DOHH2 (cell line): ENCODE results near the gene CCDC85C.

Source experiments
- CTCF ChIP-seq: fragments of 200-600 bp; sonication (generic); IDR thresholded peaks from one replicate; pipeline ENCODE4 v1.5.1; 2014; ENCODE audit warnings: antibody characterized with exemption, mild to moderate bottlenecking, low read depth, low read length; ENCODE audit not compliant: poor library complexity, severe bottlenecking
- EZH2phosphoT487 ChIP-seq: fragments of 200-600 bp; sonication (generic); IDR thresholded peaks from 2 replicates; pipeline ENCODE4 v1.6.1; 2017; ENCODE audit warnings: borderline replicate concordance, mild to moderate bottlenecking, antibody characterized with exemption, low read length, moderate library complexity, mixed read lengths

DNA sequence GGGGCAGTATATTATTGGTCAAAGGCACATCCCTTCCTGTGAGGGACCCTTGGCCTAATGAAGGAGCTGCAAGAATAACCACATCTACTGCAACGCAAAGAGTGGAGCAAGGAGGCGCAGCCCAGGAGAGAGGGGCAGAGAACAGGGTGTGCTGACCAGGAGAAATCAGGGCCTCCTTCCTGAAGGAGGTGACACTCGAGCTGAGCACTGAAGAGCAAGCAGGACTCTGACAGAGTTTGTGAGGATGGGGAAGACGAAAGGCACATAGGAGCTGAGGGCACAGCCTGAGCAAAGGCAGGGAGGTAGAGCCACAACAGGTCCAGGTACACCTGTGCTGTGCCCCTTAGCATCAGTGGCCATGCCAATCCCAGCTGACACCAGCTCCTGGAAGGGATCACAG, 60.6 kb downstream of the CCDC85C start:
- TF ChIP-seq CTCF (no peak), EZH2phosphoT487 (no peak)
